ENCODE results near the gene TMEM62. TPM values are rescaled to one million over a fixed set of nuclear protein-coding genes. Genes with fewer than 3 reads are reported as not detected.

The TMEM62 gene
- total and polyA plus RNA-seq, 3 experiments from 2014 or later: 11.2 to 18.1 (median 13.2) TPM

DNA sequence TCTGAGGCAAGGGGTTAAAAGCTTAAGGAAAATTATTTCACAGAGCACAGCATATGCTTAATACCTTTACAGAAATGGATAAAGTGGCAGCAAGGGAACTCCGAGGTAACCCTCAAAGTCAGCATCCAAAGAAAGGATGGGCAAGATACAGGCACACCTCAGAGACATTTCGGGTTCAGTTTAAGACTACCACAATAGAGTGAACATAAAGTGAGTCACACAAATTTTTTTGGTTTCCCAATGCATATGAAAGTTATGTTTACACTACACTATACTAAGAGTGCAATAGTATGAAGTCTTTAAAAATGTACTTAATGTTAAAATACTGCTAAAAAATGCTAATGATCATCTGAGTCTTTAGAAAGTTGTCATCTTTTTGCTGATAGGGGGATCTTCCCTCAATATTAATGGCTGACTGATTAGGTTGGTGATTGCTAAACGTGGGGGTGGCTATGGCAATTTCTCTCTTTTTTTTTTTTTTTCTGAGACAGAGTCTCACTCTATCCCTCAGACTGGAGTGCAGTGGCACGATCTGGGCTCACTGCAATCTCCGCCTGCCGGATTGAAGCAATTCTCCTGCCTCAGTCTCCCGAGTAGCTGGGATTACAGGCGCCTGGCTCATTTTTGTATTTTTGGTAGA lies 37.6 kb upstream of the TMEM62 start:
- Mint-ChIP-seq H3K4me3 (no peak overlapping the region), H3K36me3 (peaks cover 4 to 64% (median 23%) of the 10 kb centered on the region in 3 donors), H3K27me3 (no peaks in the 10 kb centered on the region), H3K4me1 (peaks cover 58 to 81% (median 69%) of the 10 kb centered on the region in 3 donors), H3K27ac (peak overlapping the region in 3 of 8 donors; percentile 32 to 61 (median 49)), H3K9me3 (no peaks in the 10 kb centered on the region)
- peaks cover 13% of the 10 kb centered on the region for H3K4me1 ChIP-seq (ENCODE audit: insufficient read depth, low read length)
- H3K36me3 ChIP-seq (ENCODE audit: insufficient read depth, low read length): no peaks in the 10 kb centered on the region
- ChIA-PET CTCF (no interaction called here), POLR2A (interaction anchor here (0.6 kb wide), 1 partner anchor 89 kb away, joined by 5 read pairs; no protein-coding TSS in a partner anchor)
- no peak for DNase-seq
- no peak overlapping the region for H3K4me3 ChIP-seq (ENCODE audit: low read length)
- no peaks in the 10 kb centered on the region for H3K27me3 ChIP-seq (ENCODE audit: insufficient read depth, low read length, poor library complexity, severe bottlenecking)
- no peak overlapping the region for H3K27ac ChIP-seq (ENCODE audit: low read depth, low read length)
- no peaks in the 10 kb centered on the region for H3K9me3 ChIP-seq (ENCODE audit: low read length)

DNA sequence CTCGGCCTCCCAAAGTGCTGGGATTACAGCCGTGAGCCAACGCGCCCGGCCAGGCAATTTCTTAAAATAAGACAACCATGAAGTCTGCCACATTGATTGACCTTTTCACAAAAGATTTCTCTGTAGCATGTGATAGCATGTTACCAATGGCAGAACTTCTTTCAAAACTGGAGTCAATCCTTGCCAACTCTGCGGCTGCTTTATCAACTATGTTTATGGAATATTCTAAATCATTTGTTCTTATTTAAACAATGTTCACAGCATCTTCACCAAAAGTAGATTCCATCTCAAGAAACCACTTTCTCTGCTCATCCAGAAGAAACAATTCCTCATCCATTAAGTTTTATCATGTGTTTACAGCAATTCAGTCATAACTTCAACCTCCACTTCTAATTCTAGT lies 37.0 kb upstream of the TMEM62 start:
- CTCF ChIA-PET: no interaction called here
- Mint-ChIP-seq H3K27ac (peak overlapping the region in 1 of 8 donors; percentile 9), H3K4me3 (no peak overlapping the region)

DNA sequence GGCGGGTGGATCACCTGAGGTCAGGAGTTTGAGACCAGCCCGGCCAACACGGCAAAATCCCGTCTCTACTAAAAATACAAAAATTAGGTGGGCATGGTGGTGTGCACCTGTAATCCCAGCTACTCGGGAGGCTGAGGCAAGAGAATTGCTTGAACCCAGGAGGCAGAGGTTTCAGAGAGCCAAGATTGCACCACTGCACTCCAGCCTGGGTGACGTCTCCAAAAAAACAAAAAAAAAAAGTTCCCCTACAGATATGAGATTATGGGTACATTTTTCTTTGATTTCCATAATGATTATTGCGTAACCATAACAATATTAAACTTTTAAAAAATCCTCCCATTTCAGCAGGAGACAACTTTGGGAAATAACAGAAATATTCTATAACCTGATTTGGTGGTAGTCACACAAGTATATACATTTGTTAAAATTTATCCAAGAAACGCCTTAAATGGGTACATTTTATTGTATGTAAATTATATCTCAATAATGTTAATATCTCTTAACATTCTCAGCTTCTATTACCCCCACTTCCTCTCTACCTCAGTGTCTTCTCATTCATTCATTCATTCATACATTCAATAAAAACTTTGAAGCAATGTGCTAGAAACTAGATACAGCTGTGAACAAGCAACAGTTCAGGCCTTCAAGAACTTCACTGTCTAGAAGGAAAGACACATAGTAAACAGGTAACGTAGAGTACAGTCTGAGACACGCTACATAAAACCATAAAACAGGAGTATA lies 34.1 kb upstream of the TMEM62 start:
- peaks cover 32% of the 10 kb centered on the region for H3K4me1 ChIP-seq (ENCODE audit: insufficient read depth, low read length)
- no peaks in the 10 kb centered on the region for H3K27me3 ChIP-seq (ENCODE audit: insufficient read depth, low read length, poor library complexity, severe bottlenecking)
- DNase-seq: no peak
- H3K27ac Mint-ChIP-seq: no peak overlapping the region
- H3K27ac ChIP-seq (ENCODE audit: low read depth, low read length): no peak overlapping the region
- peaks cover 0 to 1% of the 10 kb centered on the region in 2 donors for H3K27me3 Mint-ChIP-seq
- no peak overlapping the region for H3K4me3 ChIP-seq (ENCODE audit: low read length)
- H3K9me3 ChIP-seq (ENCODE audit: low read length): no peaks in the 10 kb centered on the region
- peaks cover 4 to 69% (median 29%) of the 10 kb centered on the region in 3 donors for H3K36me3 Mint-ChIP-seq
- POLR2A ChIA-PET: no interaction called here
- H3K4me3 Mint-ChIP-seq: no peak overlapping the region
- H3K4me1 Mint-ChIP-seq: peaks cover 75 to 91% (median 86%) of the 10 kb centered on the region in 3 donors
- no peaks in the 10 kb centered on the region for H3K9me3 Mint-ChIP-seq
- peaks cover 4% of the 10 kb centered on the region for H3K36me3 ChIP-seq (ENCODE audit: insufficient read depth, low read length)
- CTCF ChIA-PET: no interaction called here

More for the DNA sequence above, 37.0 kb upstream of the TMEM62 start:
- no peaks in the 10 kb centered on the region for H3K27me3 ChIP-seq (ENCODE audit: insufficient read depth, low read length, poor library complexity, severe bottlenecking)
- POLR2A ChIA-PET: no interaction called here
- H3K9me3 ChIP-seq (ENCODE audit: low read length): no peaks in the 10 kb centered on the region
- H3K4me1 Mint-ChIP-seq: peaks cover 64 to 83% (median 75%) of the 10 kb centered on the region in 3 donors
- peaks cover 4 to 69% (median 26%) of the 10 kb centered on the region in 3 donors for H3K36me3 Mint-ChIP-seq
- no peak overlapping the region for H3K27ac ChIP-seq (ENCODE audit: low read depth, low read length)
- H3K27me3 Mint-ChIP-seq: no peaks in the 10 kb centered on the region
- no peaks in the 10 kb centered on the region for H3K36me3 ChIP-seq (ENCODE audit: insufficient read depth, low read length)
- no peaks in the 10 kb centered on the region for H3K9me3 Mint-ChIP-seq
- H3K4me1 ChIP-seq (ENCODE audit: insufficient read depth, low read length): peaks cover 19% of the 10 kb centered on the region
- DNase-seq: no peak
- H3K4me3 ChIP-seq (ENCODE audit: low read length): no peak overlapping the region

DNA sequence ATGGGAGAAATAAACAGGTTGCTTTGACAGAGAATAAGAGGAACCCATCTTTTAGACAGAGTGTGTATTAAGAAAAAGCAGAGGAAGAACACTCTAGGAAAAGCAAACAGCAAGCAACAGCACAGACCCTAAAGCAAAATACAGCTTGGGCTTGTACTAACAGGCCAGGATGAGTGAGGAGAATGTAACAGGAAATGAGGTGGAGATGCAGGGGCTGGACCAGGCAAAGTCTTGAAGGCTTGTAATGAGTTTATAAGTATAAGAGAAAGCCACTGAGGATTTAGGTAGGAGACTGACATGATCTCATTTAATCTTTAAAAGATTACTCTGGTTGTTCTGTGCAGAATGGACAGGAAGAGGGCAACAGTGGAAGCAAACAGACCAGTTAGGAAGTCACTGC lies 32.4 kb upstream of the TMEM62 start:
- Mint-ChIP-seq H3K4me3 (peak overlapping the region in 3 of 7 donors; percentile 22 to 74 (median 23)), H3K9me3 (no peaks in the 10 kb centered on the region), H3K36me3 (peaks cover 4 to 63% (median 27%) of the 10 kb centered on the region in 3 donors), H3K27ac (peak overlapping the region in 4 of 8 donors; percentile 26 to 83 (median 54)), H3K4me1 (peaks cover 71 to 89% (median 85%) of the 10 kb centered on the region in 3 donors), H3K27me3 (peaks cover 0 to 4% of the 10 kb centered on the region in 2 donors)
- no peak overlapping the region for H3K4me3 ChIP-seq (ENCODE audit: low read length)
- ChIA-PET POLR2A (no interaction called here), CTCF (no interaction called here)
- no peaks in the 10 kb centered on the region for H3K27me3 ChIP-seq (ENCODE audit: insufficient read depth, low read length, poor library complexity, severe bottlenecking)
- peaks cover 42% of the 10 kb centered on the region for H3K4me1 ChIP-seq (ENCODE audit: insufficient read depth, low read length)
- H3K36me3 ChIP-seq (ENCODE audit: insufficient read depth, low read length): peaks cover 4% of the 10 kb centered on the region
- H3K9me3 ChIP-seq (ENCODE audit: low read length): no peaks in the 10 kb centered on the region
- H3K27ac ChIP-seq (ENCODE audit: low read depth, low read length): no peak overlapping the region
- DNase-seq: no peak

DNA sequence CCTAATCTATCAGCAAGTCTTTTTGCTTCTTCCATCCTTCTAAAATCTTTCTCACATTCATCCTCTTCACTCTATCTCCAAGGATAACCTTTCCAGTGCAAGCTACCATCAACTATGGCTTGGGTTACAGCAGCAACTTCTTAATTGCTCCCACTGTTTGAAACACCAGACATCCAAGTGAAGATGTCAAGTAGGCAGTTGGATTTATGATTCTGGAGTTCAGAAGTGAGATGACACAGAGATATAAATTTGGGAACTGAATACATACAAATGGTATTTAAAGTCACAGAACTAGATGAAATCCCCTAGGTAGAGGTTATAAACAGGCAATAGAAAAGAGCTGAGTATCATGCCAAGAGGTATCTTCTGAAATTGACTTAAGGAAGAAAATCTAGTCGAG lies 31.2 kb upstream of the TMEM62 start:
- no peaks in the 10 kb centered on the region for H3K9me3 Mint-ChIP-seq
- Histone ChIP-seq H3K4me1 (ENCODE audit: insufficient read depth, low read length) (peaks cover 39% of the 10 kb centered on the region), H3K27ac (ENCODE audit: low read depth, low read length) (no peak overlapping the region), H3K4me3 (ENCODE audit: low read length) (no peak overlapping the region), H3K27me3 (ENCODE audit: insufficient read depth, low read length, poor library complexity, severe bottlenecking) (no peaks in the 10 kb centered on the region), H3K36me3 (ENCODE audit: insufficient read depth, low read length) (peaks cover 4% of the 10 kb centered on the region), H3K9me3 (ENCODE audit: low read length) (no peaks in the 10 kb centered on the region)
- ChIA-PET POLR2A (no interaction called here), CTCF (no interaction called here)
- DNase-seq: no peak
- peak overlapping the region in 2 of 8 donors; percentile 28 to 60 for H3K27ac Mint-ChIP-seq
- peaks cover 70 to 90% (median 82%) of the 10 kb centered on the region in 3 donors for H3K4me1 Mint-ChIP-seq
- peaks cover 4 to 56% (median 22%) of the 10 kb centered on the region in 3 donors for H3K36me3 Mint-ChIP-seq
- peak overlapping the region in 2 of 7 donors; percentile 5 to 72 for H3K4me3 Mint-ChIP-seq
- peaks cover 0 to 4% of the 10 kb centered on the region in 2 donors for H3K27me3 Mint-ChIP-seq

DNA sequence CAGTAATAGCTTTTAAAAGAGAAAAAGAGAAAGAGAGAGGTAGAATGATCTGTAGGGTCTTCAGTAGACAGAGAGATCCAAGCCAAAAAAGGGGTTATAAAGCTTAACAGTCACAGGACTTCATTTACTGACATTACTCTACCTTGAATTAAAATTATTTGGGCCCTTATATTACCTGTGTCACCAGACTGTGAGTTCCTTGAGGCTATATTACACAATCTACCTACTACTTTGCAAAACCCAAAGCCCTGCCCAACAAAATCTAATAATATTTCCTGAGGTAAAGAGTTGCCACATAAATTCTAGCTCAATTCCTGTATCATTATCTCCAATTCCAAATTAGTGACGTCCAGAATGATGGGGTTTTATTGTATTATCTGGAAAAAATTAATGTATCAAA lies 29.5 kb upstream of the TMEM62 start:
- H3K9me3 ChIP-seq (ENCODE audit: low read length): no peaks in the 10 kb centered on the region
- Mint-ChIP-seq H3K4me3 (peak overlapping the region in 6 of 7 donors; percentile 7 to 83 (median 49)), H3K9me3 (no peaks in the 10 kb centered on the region), H3K27me3 (peaks cover 3 to 4% of the 10 kb centered on the region in 2 donors), H3K4me1 (peaks cover 58 to 72% (median 68%) of the 10 kb centered on the region in 3 donors), H3K27ac (peak overlapping the region in 5 of 8 donors; percentile 33 to 79 (median 43)), H3K36me3 (peaks cover 4 to 44% (median 17%) of the 10 kb centered on the region in 3 donors)
- no peaks in the 10 kb centered on the region for H3K27me3 ChIP-seq (ENCODE audit: insufficient read depth, low read length, poor library complexity, severe bottlenecking)
- H3K4me3 ChIP-seq (ENCODE audit: low read length): no peak overlapping the region
- DNase-seq: no peak
- ChIA-PET CTCF (no interaction called here), POLR2A (no interaction called here)
- no peak overlapping the region for H3K27ac ChIP-seq (ENCODE audit: low read depth, low read length)
- peaks cover 39% of the 10 kb centered on the region for H3K4me1 ChIP-seq (ENCODE audit: insufficient read depth, low read length)
- H3K36me3 ChIP-seq (ENCODE audit: insufficient read depth, low read length): peaks cover 4% of the 10 kb centered on the region

DNA sequence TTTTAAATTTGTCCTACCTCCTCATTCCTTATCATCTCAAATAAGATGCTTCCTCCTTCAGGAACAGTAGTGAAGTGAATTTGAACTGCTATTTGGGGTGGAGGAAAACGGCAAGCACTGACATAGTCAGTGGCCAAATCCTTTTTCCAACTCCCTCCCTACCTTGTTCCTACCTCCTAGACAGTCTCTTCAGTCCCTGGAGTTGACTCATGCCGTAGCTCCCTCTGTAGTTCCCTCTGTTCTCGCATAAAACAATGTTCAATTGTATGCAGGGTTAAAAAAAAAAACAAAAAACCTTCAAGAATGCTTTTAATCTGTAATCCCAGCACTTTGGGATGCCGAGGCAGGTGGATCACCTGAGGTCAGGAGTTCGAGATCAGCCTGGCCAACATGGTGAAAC lies 29.0 kb upstream of the TMEM62 start:
- POLR2A ChIA-PET: interaction anchor here (0.7 kb wide), 1 partner anchor 18 kb away, joined by 3 read pairs; no protein-coding TSS in a partner anchor
- Histone ChIP-seq H3K9me3 (ENCODE audit: low read length) (no peaks in the 10 kb centered on the region), H3K27me3 (ENCODE audit: insufficient read depth, low read length, poor library complexity, severe bottlenecking) (no peaks in the 10 kb centered on the region), H3K4me3 (ENCODE audit: low read length) (no peak overlapping the region), H3K4me1 (ENCODE audit: insufficient read depth, low read length) (peaks cover 39% of the 10 kb centered on the region), H3K27ac (ENCODE audit: low read depth, low read length) (no peak overlapping the region), H3K36me3 (ENCODE audit: insufficient read depth, low read length) (peaks cover 4% of the 10 kb centered on the region)
- Mint-ChIP-seq H3K9me3 (no peaks in the 10 kb centered on the region), H3K4me1 (peaks cover 58 to 69% (median 67%) of the 10 kb centered on the region in 3 donors), H3K27ac (peak overlapping the region in 6 of 8 donors; percentile 20 to 94 (median 49)), H3K4me3 (peak overlapping the region; percentile 48 to 83 (median 52)), H3K36me3 (peaks cover 4 to 42% (median 17%) of the 10 kb centered on the region in 3 donors), H3K27me3 (peaks cover 4% of the 10 kb centered on the region in 2 donors)
- CTCF ChIA-PET: no interaction called here
- no peak for DNase-seq

Measured in CD8-positive, alpha-beta memory T cell (primary cell).